ENCODE results near the gene ESR1.

GRCh38 chr6:152155792-152156191 is 348.3 kb downstream of the ESR1 start:
- TF ChIP-seq CTCF (conservative IDR thresholded peaks at IDR 0.05) (no peak), ZFX (IDR thresholded peaks at IDR 0.05) (no peak)

Data from C4-2B (cell line).